Skin epidermis (tissue), 12 donors: Measurements from ENCODE around the gene LDLRAD4.
A peak's percentile ranks its signal among the peaks of the same experiment; 100 is the strongest.

Experiments
- H3K27ac ChIP-seq, 21 experiments: fragments of 200-600 bp; sonication (generic) in 11 of 21; one replicate each; pipeline ENCODE4 v1.5.0; 2020; ENCODE audit warnings: mild to moderate bottlenecking in 3 of 21, inconsistent platforms in 2 of 21, moderate library complexity in 2 of 21
- H3K4me3 ChIP-seq, 7 experiments: fragments of 200-600 bp; sonication (generic) in 2 of 7; one replicate each; pipeline ENCODE4 v1.5.0; 2020; ENCODE audit warnings: inconsistent platforms in 2 of 7, mild to moderate bottlenecking in 2 of 7, moderate library complexity in 1 of 7

The LDLRAD4 gene

GRCh38 chr18:13218368-13218991 lies at the start of gene LDLRAD4:
LDLRAD4 (plus strand) TSS chr18:13218760.
- peak within 1 kb of the TSS in 20 of 21 experiments; percentile 53 to 91 (median 78) for H3K27ac ChIP-seq
- H3K4me3 ChIP-seq = peak within 1 kb of the TSS; percentile 42 to 70 (median 67)

- no peak overlapping the region for H3K4me3 ChIP-seq
- H3K27ac ChIP-seq = no peak overlapping the region
Observed at GRCh38 chr18:13173578-13174145, 44.9 kb upstream of the LDLRAD4 start.

- no peak overlapping the region for H3K27ac ChIP-seq
- no peak overlapping the region for H3K4me3 ChIP-seq
Observed at GRCh38 chr18:13175266-13175665, 43.3 kb upstream of the LDLRAD4 start.

GRCh38 chr18:13175754-13176210 lies 42.8 kb upstream of the LDLRAD4 start:
- no peak overlapping the region for H3K4me3 ChIP-seq
- no peak overlapping the region for H3K27ac ChIP-seq

- Histone ChIP-seq H3K27ac (no peak overlapping the region), H3K4me3 (no peak overlapping the region)
Observed at GRCh38 chr18:13176847-13177246, 41.7 kb upstream of the LDLRAD4 start.

GRCh38 chr18:13178197-13178596 lies 40.4 kb upstream of the LDLRAD4 start:
- no peak overlapping the region for H3K4me3 ChIP-seq
- no peak overlapping the region for H3K27ac ChIP-seq

GRCh38 chr18:13178976-13179375 lies 39.6 kb upstream of the LDLRAD4 start:
- no peak overlapping the region for H3K4me3 ChIP-seq
- H3K27ac ChIP-seq = no peak overlapping the region

- Histone ChIP-seq H3K27ac (no peak overlapping the region), H3K4me3 (no peak overlapping the region)
Observed at GRCh38 chr18:13179566-13180113, 38.9 kb upstream of the LDLRAD4 start.

GRCh38 chr18:13180614-13181375 lies 37.8 kb upstream of the LDLRAD4 start:
- no peak overlapping the region for H3K27ac ChIP-seq
- H3K4me3 ChIP-seq = no peak overlapping the region

GRCh38 chr18:13181765-13182164 lies 36.8 kb upstream of the LDLRAD4 start:
- Histone ChIP-seq H3K4me3 (no peak overlapping the region), H3K27ac (no peak overlapping the region)

- Histone ChIP-seq H3K27ac (no peak overlapping the region), H3K4me3 (no peak overlapping the region)
Observed at GRCh38 chr18:13183359-13183758, 35.2 kb upstream of the LDLRAD4 start.

- no peak overlapping the region for H3K27ac ChIP-seq
- H3K4me3 ChIP-seq = no peak overlapping the region
Observed at GRCh38 chr18:13183790-13184189, 34.8 kb upstream of the LDLRAD4 start.

GRCh38 chr18:13184396-13184795 lies 34.2 kb upstream of the LDLRAD4 start:
- Histone ChIP-seq H3K27ac (no peak overlapping the region), H3K4me3 (no peak overlapping the region)

GRCh38 chr18:13185675-13186198 lies 32.8 kb upstream of the LDLRAD4 start:
- no peak overlapping the region for H3K27ac ChIP-seq
- no peak overlapping the region for H3K4me3 ChIP-seq

- no peak overlapping the region for H3K27ac ChIP-seq
- H3K4me3 ChIP-seq = no peak overlapping the region
Observed at GRCh38 chr18:13186687-13187086, 31.9 kb upstream of the LDLRAD4 start.

- no peak overlapping the region for H3K27ac ChIP-seq
- no peak overlapping the region for H3K4me3 ChIP-seq
Observed at GRCh38 chr18:13187498-13187897, 31.1 kb upstream of the LDLRAD4 start.

- no peak overlapping the region for H3K27ac ChIP-seq
- no peak overlapping the region for H3K4me3 ChIP-seq
Observed at GRCh38 chr18:13191031-13191430, 27.5 kb upstream of the LDLRAD4 start.

- H3K4me3 ChIP-seq = no peak overlapping the region
- no peak overlapping the region for H3K27ac ChIP-seq
Observed at GRCh38 chr18:13191779-13192178, 26.8 kb upstream of the LDLRAD4 start.

GRCh38 chr18:13192970-13193369 lies 25.6 kb upstream of the LDLRAD4 start:
- Histone ChIP-seq H3K27ac (no peak overlapping the region), H3K4me3 (no peak overlapping the region)

GRCh38 chr18:13194239-13194638 lies 24.3 kb upstream of the LDLRAD4 start:
- no peak overlapping the region for H3K4me3 ChIP-seq
- H3K27ac ChIP-seq = no peak overlapping the region

GRCh38 chr18:13198701-13199100 lies 19.9 kb upstream of the LDLRAD4 start:
- Histone ChIP-seq H3K27ac (no peak overlapping the region), H3K4me3 (no peak overlapping the region)
